Measurements from ENCODE around the gene AIFM1.
A peak's percentile ranks its signal among the peaks of the same experiment; 100 is the strongest.

The AIFM1 gene

DNA sequence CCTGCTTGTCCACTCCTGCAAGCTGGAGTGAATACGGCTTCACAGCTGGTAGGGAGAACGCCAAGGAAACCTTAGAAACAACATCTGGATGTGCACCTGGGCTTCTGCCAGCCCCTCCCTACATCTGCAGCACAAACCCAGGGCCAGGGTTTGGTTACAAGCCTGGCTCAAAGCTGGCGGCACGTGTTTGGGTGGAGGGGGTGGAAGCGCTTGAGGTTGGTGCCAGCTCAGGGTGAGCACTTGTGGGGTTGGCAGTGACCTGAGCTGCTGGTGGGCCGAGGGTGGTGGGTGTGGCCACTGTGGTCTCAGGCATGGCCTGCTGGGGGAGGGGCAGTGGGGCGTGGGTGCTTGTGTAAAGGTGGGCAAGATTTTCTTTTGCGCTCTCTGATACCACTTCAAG lies 70.9 kb downstream of the AIFM1 start:
- DNase-seq, result no peak

DNA sequence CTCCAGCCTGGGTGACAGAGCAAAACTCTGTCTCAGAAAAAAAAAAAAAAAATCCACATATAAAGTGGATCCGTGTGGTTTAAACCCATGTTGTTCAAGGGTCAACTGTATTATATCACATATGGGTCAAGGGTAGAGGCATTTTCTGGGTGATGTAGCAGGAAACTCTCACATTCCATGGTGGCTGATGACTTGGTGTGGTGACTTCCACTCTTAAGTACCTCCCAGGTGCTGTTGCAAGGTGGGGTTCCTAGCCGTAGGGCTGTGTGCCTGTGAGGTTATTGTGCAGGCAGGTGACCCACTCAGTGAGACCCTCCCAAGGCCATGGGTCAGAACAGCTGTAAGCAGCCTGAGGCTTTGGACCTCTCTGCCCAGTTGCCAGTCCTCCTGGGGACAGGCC lies 72.4 kb downstream of the AIFM1 start:
- no peak for DNase-seq

DNA sequence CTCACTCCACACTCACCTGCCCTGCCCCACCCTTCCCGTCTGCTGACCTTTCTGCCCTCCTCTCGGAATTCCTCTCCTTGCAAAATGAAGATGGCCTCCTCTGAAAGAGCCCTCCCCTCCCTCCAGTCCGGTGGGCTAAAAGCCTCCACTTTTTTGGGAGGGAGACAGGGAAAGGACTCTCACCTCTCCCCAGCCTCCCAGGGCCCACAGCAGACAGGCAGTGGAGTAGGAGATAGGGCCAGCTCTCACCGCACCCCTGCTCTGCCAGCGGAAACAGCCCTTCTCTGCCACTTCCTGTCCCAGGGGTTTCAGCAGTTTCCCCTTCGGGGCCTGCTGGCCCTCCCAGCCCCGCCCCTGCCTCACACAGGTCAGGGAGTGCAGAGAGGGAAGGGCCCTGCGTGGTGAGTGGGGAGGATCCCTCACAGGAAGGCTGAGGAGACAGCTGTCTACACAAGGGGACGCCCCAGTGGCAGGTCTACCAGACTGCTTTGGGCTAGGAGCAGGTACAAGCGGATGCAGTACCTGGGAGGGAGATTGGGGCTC lies 73.6 kb downstream of the AIFM1 start:
- peak in 4 of 58 donors; percentile 1 to 6 (median 3) for DNase-seq

DNA sequence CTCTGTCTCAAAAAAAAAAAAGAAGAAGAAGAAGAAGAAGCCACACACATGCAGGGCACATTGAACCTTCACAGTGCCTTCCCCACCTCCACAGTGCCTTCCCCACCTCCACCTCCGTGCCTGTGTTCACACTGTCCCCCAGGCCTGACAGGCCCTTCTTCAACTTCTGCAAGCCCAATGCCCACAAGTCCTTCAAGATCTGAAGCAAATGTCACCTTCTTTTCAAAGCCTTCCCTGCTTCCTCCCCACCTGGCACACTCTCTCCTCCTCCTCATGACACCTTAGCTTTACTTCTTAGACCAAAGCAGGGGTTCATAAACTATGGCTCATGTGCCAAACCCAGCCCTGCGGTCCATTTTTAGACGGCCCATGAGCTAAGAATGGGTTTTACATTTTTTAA lies 75.3 kb downstream of the AIFM1 start:
- no peak for DNase-seq

DNA sequence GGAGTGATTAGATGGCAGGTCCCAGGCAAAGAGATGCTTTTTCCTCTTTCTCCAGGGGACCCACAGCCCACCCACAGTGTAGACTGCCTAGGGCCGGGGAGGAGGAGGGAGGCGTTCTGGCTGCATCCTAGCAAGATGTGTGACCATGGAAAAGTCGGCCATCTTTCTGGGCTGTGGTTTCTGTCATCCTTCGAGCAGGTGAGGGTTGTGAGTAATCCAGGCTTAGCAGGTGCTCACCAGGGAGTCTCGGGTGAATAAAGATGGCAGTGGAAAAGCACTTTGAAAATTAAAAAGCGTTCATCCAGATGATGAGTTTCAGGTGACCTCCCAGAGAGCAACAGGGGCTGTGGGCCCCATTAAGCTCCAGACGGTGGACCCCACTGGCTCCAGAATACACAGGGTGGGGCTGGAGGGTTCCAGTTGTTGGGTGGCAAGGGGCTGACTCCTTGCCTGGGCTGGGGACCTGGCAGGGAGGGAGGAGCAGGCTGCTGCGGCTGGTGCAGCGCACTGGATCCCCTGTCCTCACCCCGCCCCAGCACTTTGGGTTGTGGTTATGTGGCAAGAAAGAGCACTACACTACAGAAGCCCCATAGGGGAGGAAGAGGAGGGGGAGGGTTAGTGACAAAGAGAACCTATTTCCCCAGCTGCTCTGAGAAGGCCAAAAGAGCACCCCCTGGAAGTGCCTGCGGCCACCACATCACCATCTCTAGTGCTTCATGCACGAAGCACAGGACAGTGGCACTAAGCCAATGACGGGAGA lies 79.0 kb downstream of the AIFM1 start:
- no peak for DNase-seq

DNA sequence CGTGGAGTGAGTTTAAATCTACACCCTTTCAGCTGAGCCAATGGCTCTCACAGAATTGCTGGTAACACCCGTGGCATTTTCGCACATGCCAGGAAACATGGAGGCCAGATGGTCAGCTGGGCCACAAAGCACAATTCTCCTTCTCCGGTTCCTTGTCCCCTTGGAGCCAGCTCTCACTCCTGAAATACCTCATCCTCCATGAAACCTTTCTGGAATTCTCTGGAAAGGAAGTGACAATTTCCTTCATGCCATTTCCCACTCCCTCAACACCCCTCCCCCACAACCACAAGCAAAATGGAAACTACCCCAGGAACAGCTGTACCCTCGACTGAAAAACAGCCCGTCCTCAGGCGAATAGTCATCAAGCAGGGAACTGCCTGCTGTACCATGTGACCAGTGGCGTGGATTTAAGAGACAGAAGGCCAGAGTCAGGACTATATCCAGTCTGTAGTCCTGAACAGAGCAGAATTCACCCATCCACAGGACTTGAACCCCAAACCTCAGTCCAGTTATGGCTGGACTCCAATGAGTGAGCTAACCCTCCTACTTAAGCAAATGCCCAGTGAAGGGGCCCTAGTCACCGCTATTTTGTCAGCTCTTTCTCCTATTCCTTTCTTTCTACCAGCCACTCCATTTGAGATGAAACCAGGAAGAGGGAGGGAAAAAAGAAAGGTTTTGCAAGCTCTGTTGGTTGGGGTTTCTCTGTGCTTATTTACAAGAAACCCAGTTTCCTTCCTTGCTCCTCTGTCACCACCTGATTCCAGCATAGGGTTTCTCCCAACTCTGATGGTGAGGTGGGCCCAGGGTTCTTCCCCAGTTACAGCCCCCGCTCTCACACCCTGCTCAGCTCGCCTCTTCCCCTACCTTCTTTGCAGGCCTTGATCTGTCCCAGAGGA lies 79.8 kb downstream of the AIFM1 start:
- no peak for DNase-seq

DNA sequence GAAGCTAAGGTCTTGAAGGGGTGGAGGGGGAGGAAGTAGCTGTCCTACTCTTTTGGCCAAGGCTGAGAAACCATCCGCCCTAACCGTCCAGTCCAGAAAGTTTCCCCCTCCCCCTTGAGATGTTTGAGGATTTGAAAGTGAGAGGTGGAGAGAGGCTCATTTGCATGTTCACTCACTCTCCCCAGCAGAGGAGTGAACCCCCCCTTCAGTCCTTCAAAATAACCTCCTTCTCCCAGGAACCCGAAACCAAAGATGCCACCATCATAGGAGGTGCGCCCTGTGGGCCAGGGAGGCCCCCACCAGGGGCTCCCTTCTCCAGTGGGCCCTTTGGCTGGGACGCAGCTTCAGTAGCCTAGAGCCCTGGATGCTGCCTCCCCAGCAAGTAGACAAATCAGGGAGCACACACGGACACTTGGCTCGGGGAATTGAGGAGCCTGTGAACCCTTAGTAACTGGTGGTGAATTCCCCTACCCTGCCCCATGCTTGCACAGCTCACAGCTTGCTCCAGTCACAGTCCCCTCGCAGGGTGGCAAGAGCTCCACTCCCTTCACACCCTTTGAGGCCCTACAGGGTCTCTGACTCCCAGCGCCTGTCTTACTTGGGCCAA lies 80.9 kb downstream of the AIFM1 start:
- no peak for DNase-seq

DNA sequence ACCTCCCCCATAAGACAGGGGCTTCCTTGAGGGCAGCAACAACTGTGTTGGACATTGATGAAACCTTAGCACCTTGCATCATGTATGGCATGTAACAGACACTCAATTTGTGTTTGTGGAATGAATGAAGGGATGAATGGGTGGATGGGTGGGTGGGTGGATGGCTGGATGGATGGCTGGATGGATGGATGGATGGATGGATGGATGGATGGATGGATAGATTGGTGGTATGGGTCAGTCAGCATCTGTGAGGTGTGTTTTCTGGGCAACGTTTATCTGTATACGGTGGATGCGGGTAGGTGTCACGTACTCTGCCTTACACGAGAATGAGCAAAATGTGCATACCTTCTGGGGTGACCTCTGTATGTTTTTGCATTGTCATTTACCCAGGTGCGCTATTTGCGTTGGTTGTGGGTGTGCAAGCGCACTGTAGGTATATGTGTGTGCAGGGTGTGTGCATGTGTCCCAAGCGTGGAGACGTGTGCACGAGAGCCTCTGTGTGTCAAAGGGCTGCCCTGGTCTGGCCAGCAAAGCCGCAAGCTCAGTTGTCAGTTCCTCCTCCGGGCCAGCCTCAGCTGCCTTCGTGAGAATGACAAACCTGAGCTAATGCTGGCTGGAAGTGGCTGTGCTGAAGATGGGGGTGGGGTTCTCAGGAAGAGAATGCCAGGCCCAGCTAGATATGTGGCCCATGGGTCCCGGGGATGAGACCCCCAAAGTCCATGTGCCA lies 81.8 kb downstream of the AIFM1 start:
- no peak for DNase-seq

DNA sequence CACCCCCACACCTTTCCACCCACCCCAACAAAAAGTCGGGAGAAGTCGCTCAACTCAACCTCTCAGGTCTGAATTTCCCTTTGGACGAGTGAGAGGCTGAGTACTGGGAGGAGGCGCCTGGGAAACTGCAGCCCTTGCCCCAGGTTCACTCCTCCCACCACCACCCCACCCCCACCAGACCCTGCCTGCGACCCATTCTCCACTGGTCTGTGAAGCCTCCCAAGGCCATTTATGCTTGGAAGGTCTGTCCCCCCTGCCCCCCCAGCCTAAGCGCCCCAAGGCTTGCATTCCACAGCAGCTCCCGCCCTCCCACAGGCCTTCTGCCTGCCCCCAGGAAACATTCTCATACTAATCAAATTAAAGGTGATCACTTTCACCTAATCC lies 82.5 kb downstream of the AIFM1 start:
- no peak for DNase-seq

DNA sequence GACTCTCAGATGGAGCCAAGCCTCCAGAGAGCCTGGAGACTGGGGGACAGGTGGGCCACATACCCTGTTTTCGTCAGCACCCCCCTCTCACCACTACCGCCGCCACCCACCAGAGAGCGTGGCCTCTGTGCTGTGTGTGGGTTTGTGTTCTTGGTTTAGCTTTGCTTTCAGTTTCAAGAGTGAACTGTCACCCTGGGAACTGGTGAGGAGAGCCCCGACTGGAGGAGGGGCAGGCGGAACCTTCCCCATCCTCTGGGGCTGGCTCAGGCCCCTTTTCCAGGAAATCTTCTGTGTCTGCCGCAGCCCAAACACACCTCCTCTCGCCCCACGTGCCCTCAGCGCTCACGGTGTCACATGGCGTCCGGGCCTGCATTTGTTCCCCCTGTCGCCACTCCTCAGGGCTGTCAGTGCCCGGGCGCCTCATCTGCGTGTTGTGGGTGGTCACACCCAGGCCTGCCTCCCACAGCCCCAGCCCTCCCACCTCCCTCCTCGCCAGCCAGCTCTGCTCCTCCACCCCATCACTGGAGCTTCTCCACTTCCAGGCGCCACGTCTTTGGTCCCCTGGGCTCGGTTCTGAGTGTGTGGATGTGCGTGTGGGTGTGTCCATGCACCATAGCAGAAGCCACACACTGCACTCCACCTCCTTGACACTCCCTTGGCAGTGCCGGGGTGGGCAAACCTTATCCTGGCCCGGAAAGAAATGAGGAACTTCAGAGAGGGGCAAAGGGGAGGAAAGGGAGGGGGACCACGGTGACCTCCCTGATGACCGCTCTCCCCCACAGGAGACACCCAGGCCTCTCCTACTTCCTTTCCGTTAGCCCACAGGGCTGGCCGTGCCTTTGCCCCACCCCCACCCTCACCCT lies 83.2 kb downstream of the AIFM1 start:
- no peak for DNase-seq

DNA sequence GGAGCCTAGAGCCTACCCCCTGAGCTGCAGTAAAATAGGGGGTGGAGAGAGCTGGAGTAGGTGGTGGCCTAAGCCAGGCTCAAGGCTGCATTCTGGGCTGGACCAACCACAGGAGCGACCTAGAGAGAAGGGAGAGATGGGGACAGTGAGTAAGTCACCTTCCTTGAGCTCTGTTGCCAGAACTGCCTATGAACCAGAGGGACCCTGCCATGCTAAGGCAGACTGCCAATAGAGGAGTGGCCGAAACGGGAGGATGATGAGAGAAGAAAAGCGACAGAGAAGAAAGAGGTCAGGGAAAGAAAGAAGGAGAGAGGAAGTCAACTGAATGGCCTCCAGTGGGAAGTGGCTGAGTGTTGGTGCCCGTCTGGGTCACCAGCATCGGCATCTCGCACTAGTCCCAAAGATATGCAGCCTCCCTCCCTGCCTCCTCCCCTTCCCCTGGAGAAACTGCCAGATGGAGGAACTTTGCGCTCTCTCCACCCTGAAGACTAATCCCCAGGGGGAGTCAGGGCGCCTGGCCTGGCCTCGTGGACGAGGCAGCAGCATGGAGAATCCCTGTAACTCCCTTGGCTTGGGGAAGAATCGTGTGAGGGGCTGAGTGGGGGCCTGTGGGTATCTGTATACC lies 84.1 kb downstream of the AIFM1 start:
- no peak for DNase-seq

DNA sequence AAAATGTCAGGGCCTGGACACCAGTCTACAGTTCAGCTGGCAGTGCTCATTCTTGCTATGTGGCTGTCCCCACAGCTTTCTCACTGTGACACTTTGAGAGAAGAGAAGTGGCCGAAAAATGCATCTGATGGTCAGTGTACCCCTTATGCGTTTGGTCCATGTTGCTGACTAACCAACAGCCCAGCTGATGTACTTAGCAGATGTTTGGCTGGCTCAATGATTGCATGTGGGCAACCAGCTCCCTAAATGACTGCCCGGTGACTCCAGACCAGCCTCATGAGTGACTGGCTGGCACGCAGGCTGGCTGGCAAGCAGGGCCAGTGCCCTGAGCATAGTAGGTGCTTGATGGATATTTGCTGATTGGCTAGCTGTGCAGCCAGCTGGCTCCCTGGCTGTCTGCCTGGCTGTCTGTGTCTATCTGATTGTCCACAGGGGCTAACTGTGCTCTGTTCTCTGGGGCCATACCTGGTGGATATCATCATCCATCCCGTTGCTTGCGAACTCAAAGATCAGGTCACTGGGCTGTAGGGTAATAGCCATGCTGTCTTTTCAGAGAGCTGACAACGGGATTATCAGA lies 84.8 kb downstream of the AIFM1 start:
- DNase-seq, result no peak

DNA sequence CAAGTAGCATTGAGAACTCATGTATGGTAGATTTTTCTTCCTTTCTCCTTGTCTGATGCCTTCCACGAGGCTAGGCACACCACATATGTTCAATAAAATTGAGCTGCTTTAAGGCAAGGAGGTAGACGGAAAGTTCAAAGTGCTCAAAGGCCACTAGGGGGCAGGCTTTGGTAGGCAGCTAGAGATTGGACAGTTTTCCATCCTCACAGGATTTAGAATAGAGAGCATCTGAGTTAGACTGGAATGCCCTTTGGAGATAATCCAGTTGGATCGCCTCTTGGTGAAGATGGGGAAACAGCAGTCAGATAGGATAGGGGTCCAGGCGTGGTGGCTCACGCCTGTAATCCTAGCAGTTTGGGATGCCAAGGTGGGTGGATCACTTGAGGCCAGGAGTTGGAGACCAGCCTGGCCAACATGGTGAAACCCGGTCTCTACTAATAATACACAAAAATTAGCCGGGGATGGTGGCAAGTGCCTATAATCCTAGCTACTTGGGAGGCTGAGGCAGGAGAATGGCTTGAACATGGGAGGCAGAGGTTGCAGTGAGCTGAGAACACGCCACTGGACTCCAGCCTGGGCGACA lies 85.7 kb downstream of the AIFM1 start:
- peak in 42 of 58 donors; percentile 0 to 59 (median 12) for DNase-seq
